Loucy (cell line): ENCODE measurements around the gene DEFB125.
"Not testable (repeated sequence)": the region's sequence is repeated elsewhere in the genome, so short reads cannot be mapped to it uniquely, and the experiment has no call there.

Experiments
- CTCF ChIP-seq: fragments of 200-600 bp; sonication (generic); conservative IDR thresholded peaks from 2 replicates; pipeline ENCODE4 v1.5.1; 2014; ENCODE audit warnings: mild to moderate bottlenecking, antibody characterized with exemption, low read length
- EZH2phosphoT487 ChIP-seq: fragments of 200-600 bp; IDR thresholded peaks from 2 replicates; pipeline ENCODE4 v1.6.1; 2018; ENCODE audit warnings: antibody characterized with exemption, mild to moderate bottlenecking, moderate library complexity, borderline replicate concordance

GRCh38 chr20:129786-130323 is 42.4 kb downstream of the DEFB125 start:
- not testable (repeated sequence) for TF ChIP-seq CTCF, EZH2phosphoT487
